Measurements from ENCODE around the gene TEX38. TPM values are rescaled to one million over a fixed set of nuclear protein-coding genes. Genes with fewer than 3 reads are reported as not detected.
A peak's percentile ranks its signal among the peaks of the same experiment; 100 is the strongest.

Gene TEX38
- total RNA-seq, 1 experiment from 2014 or later, result not detected

DNA sequence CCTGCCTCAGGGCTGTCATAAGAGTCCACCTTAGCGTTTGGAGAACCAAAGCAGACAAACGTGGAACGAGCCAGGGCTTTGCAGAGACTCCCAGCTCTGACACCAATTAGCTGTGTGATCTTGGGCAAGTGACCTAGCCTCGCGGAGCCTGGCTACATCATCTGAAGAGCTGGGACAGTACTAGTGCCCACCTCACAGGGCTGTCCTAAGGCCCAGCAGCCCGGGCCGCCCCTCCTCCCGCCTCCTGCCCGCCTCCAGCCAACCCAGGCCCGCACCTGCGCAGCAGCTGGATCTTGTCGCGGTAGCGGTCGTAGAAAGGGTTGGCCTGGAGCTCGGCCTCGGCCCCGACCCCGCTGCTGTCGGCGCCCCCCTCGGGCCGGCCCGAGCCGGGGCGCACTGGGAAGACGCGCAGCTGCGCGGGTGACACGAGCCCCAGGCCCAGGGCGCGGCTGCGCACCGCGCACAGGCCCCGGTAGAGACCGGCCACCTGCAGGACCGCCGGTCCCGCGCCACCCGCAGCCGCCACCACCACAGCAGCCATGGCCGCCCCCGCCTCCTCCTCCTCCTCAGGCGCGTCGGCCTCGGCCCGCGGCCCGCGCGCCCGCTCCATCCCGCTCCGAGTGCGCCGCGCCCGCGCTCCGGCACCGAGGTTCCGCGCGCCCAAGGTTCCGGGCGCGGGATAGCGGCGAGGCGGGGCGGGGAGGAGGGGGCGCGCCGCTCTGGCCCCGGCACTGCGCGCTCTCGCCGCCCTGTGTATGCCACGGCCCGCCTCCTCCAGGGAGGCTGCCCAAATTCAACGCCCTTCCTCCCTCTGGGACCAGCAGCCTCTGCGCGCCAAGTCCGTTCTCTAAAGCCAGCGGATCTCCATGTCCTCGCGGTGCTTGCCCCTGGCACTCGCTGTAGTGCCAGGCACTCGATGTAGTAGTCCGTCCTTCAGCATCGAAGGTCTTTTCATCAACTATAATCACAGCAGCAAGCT is 3.6 kb upstream of the TEX38 start, which contains the start of gene ATPAF1:
Gene ATPAF1 (minus strand): TSS at position 583 of the 979 bp plus-strand sequence. CDS start 42 bp downstream, at position 541.
- intact Hi-C loops (cut with micrococcal nuclease; ENCODE audit: unreplicated experiment) (no loop called here), in situ Hi-C loops (cut with HindIII; ENCODE audit: low pct_unique_long_range_greater_than_20kb, low sequenced_read_pairs) (no loop called here)
- ChIA-PET CTCF (interaction anchor here (0.6 to 0.7 kb wide), 2 partner anchors 57 to 261 kb away, joined by 5 to 10 read pairs; no protein-coding TSS in a partner anchor), POLR2A (interaction anchor here (0.6 kb wide), 1 partner anchor 21 kb away, joined by 4 read pairs; no protein-coding TSS in a partner anchor)
- Histone ChIP-seq H3K36me3 (ENCODE audit: control insufficient read depth, insufficient read depth, low read length) (0 out of 2 replicates have a peak, but pooled peaks cover 5% of the 10 kb centered on the region), H3K27me3 (ENCODE audit: control insufficient read depth, insufficient read depth, low read length) (no peaks in the 10 kb centered on the region), H3K27ac (ENCODE audit: low read length) (peak within 1 kb of the TSS; percentile 88), H3K4me1 (ENCODE audit: control insufficient read depth, insufficient read depth, low read length) (peaks cover 11% of the 10 kb centered on the region; the same call in 1 of the 2 replicates), H3K9me3 (ENCODE audit: control insufficient read depth, insufficient read depth, low read depth, low read length) (no peaks in the 10 kb centered on the region), H3K4me3 (ENCODE audit: low read depth in 2 of 2, low read length in 2 of 2) (peak within 1 kb of the TSS; percentile 65 to 94)
- TF ChIP-seq, protein P1, sequence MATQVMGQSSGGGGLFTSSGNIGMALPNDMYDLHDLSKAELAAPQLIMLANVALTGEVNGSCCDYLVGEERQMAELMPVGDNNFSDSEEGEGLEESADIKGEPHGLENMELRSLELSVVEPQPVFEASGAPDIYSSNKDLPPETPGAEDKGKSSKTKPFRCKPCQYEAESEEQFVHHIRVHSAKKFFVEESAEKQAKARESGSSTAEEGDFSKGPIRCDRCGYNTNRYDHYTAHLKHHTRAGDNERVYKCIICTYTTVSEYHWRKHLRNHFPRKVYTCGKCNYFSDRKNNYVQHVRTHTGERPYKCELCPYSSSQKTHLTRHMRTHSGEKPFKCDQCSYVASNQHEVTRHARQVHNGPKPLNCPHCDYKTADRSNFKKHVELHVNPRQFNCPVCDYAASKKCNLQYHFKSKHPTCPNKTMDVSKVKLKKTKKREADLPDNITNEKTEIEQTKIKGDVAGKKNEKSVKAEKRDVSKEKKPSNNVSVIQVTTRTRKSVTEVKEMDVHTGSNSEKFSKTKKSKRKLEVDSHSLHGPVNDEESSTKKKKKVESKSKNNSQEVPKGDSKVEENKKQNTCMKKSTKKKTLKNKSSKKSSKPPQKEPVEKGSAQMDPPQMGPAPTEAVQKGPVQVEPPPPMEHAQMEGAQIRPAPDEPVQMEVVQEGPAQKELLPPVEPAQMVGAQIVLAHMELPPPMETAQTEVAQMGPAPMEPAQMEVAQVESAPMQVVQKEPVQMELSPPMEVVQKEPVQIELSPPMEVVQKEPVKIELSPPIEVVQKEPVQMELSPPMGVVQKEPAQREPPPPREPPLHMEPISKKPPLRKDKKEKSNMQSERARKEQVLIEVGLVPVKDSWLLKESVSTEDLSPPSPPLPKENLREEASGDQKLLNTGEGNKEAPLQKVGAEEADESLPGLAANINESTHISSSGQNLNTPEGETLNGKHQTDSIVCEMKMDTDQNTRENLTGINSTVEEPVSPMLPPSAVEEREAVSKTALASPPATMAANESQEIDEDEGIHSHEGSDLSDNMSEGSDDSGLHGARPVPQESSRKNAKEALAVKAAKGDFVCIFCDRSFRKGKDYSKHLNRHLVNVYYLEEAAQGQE (IDR thresholded peaks at IDR 0.05; ENCODE audit: insufficient read depth in 1 of 2, low read depth in 2 of 2, low read length in 1 of 2), result no peak
- TF ChIP-seq POLR2AphosphoS5 (IDR thresholded peaks at IDR 0.05; ENCODE audit: low read depth, low read length), result peak; percentile 67
- no peak for TF ChIP-seq TCF7L2 (IDR thresholded peaks at IDR 0.05; ENCODE audit: low read depth, low read length)
- TF ChIP-seq, protein P2, sequence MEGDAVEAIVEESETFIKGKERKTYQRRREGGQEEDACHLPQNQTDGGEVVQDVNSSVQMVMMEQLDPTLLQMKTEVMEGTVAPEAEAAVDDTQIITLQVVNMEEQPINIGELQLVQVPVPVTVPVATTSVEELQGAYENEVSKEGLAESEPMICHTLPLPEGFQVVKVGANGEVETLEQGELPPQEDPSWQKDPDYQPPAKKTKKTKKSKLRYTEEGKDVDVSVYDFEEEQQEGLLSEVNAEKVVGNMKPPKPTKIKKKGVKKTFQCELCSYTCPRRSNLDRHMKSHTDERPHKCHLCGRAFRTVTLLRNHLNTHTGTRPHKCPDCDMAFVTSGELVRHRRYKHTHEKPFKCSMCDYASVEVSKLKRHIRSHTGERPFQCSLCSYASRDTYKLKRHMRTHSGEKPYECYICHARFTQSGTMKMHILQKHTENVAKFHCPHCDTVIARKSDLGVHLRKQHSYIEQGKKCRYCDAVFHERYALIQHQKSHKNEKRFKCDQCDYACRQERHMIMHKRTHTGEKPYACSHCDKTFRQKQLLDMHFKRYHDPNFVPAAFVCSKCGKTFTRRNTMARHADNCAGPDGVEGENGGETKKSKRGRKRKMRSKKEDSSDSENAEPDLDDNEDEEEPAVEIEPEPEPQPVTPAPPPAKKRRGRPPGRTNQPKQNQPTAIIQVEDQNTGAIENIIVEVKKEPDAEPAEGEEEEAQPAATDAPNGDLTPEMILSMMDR (IDR thresholded peaks at IDR 0.05), result no peak
- TF ChIP-seq SIN3A (IDR thresholded peaks at IDR 0.05; ENCODE audit: borderline replicate concordance, insufficient read depth, low read depth, low read length), result peak; percentile 47; the same call in 1 of the 2 replicates
- ATAC-seq (peak; percentile 91), DNase-seq (ENCODE audit: low read depth, low spot score) (peak; percentile 33)
- no TSS peak for BruUV-seq (replicated peaks)

DNA sequence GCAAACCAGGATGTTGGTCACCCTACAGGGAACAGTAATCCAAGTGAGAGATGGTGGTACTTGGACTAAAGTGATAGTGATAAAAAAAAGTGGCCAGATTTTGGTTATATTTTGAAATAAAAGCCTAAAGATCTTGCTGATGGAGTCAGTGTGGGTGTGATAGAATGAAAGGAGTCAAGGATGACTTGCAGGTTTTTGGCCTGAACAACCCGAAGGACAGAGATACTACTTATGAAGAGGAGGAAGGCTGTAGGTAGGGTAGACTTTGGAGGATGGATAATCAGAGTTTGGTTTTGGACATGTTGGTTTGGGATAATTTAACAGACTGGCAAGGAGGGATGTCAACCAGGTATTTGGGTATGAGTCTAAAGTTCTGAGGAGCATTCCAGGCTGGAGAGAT is 1.5 kb upstream of the TEX38 start:
- Histone ChIP-seq H3K9me3 (ENCODE audit: control insufficient read depth, insufficient read depth, low read depth, low read length) (no peaks in the 10 kb centered on the region), H3K27ac (ENCODE audit: low read length) (no peak overlapping the region), H3K27me3 (ENCODE audit: control insufficient read depth, insufficient read depth, low read length) (no peaks in the 10 kb centered on the region), H3K36me3 (ENCODE audit: control insufficient read depth, insufficient read depth, low read length) (0 out of 2 replicates have a peak, but pooled peaks cover 2% of the 10 kb centered on the region), H3K4me3 (ENCODE audit: low read depth in 2 of 2, low read length in 2 of 2) (no peak overlapping the region), H3K4me1 (ENCODE audit: control insufficient read depth, insufficient read depth, low read length) (peaks cover 11% of the 10 kb centered on the region; the same call in 1 of the 2 replicates)
- CTCF ChIA-PET, result no interaction called here
- in situ Hi-C loops (cut with HindIII; ENCODE audit: low pct_unique_long_range_greater_than_20kb, low sequenced_read_pairs) (no loop called here), intact Hi-C loops (cut with micrococcal nuclease; ENCODE audit: unreplicated experiment) (no loop called here)
- DNase-seq (ENCODE audit: low read depth, low spot score) (no peak), ATAC-seq (no peak)
- TF ChIP-seq, protein P2 (IDR thresholded peaks at IDR 0.05), result no peak
- no peak for TF ChIP-seq TCF7L2 (IDR thresholded peaks at IDR 0.05; ENCODE audit: low read depth, low read length)
- TF ChIP-seq, protein P1 (IDR thresholded peaks at IDR 0.05; ENCODE audit: insufficient read depth in 1 of 2, low read depth in 2 of 2, low read length in 1 of 2), result no peak
- TF ChIP-seq POLR2AphosphoS5 (IDR thresholded peaks at IDR 0.05; ENCODE audit: low read depth, low read length), result no peak
- no peak for TF ChIP-seq SIN3A (IDR thresholded peaks at IDR 0.05; ENCODE audit: borderline replicate concordance, insufficient read depth, low read depth, low read length)
- BruUV-seq (replicated peaks), result no TSS peak
- POLR2A ChIA-PET, result no interaction called here

Data from Panc1 (cell line).